Measurements from ENCODE around the gene EHD1. TPM values are rescaled to one million over a fixed set of nuclear protein-coding genes. Genes with fewer than 3 reads are reported as not detected.

The EHD1 gene
- total and polyA plus RNA-seq, 9 of the 15 experiments (the other 6 are each of a cell fraction or from before 2014, with no cell fraction given) = 0.46 to 65.0 (median 16.4) TPM

DNA sequence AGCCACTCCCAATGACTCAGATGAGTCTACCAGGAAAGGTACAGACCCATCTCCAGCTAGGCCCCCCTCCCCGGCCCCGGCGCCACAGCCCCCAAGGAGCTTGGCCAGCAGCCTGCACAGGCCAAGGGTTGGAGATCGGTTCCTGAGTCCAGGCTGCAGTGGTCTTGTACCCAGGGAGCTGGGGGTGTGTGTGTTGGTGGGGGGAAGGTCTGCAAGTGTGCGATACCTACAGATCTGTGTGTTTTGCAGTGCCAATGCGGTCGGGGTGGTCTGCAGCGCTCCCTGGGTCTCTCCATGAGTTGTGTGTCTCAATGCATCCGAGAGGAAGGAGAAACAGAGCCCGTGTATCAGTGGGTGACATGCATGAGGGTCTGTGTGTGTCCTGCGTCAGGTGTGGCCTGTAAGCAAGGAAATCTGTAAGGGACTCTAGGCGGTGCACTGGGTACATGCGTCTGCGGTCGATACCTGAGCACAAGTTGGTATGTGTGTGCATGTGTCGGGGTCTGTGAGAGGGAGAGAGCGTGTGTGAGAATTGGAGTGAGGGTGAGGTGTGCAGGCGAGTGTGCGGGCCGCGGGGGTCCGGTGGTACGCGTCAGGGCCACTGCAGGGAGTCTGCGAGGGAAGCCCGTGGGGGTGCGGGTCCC is 34.6 kb downstream of the EHD1 start (continued):
- TF ChIP-seq ARID3A (IDR thresholded peaks at IDR 0.05; ENCODE audit: borderline replicate concordance, low read depth, low read length) (no peak), ZNF316 (IDR thresholded peaks at IDR 0.05) (0 out of 2 replicates have a peak, but pooled peaks have one; percentile 2), GATAD2A (IDR thresholded peaks at IDR 0.05) (peak; percentile 17), MGA (IDR thresholded peaks at IDR 0.05) (no peak), E2F6 (IDR thresholded peaks at IDR 0.05; ENCODE audit: borderline replicate concordance in 1 of 2, extremely low read depth in 1 of 2, insufficient read depth in 1 of 2, insufficient read length in 1 of 2, low read depth in 1 of 2, low read length in 1 of 2, poor library complexity in 1 of 2, severe bottlenecking in 1 of 2) (no peak), U2AF1 (optimal IDR thresholded peaks at IDR 0.05; ENCODE audit: low read depth, low read length) (no peak)
- TF ChIP-seq, protein P1, sequence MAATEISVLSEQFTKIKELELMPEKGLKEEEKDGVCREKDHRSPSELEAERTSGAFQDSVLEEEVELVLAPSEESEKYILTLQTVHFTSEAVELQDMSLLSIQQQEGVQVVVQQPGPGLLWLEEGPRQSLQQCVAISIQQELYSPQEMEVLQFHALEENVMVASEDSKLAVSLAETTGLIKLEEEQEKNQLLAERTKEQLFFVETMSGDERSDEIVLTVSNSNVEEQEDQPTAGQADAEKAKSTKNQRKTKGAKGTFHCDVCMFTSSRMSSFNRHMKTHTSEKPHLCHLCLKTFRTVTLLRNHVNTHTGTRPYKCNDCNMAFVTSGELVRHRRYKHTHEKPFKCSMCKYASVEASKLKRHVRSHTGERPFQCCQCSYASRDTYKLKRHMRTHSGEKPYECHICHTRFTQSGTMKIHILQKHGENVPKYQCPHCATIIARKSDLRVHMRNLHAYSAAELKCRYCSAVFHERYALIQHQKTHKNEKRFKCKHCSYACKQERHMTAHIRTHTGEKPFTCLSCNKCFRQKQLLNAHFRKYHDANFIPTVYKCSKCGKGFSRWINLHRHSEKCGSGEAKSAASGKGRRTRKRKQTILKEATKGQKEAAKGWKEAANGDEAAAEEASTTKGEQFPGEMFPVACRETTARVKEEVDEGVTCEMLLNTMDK (IDR thresholded peaks at IDR 0.05; ENCODE audit: borderline replicate concordance, insufficient read depth, low read depth, low read length, poor library complexity, severe bottlenecking) = no peak
- TF ChIP-seq, protein P2, sequence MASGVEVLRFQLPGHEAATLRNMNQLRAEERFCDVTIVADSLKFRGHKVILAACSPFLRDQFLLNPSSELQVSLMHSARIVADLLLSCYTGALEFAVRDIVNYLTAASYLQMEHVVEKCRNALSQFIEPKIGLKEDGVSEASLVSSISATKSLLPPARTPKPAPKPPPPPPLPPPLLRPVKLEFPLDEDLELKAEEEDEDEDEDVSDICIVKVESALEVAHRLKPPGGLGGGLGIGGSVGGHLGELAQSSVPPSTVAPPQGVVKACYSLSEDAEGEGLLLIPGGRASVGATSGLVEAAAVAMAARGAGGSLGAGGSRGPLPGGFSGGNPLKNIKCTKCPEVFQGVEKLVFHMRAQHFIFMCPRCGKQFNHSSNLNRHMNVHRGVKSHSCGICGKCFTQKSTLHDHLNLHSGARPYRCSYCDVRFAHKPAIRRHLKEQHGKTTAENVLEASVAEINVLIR (CRISPR knock-in tag; IDR thresholded peaks at IDR 0.05) = no peak

Measured in K562 (cell line).